HepG2 (cell line): ENCODE data around the gene AFF1. TPM values are rescaled to one million over a fixed set of nuclear protein-coding genes. Genes with fewer than 3 reads are reported as not detected.

Experiments used
- GATAD1 ChIP-seq: IDR thresholded peaks from 2 replicates; pipeline ENCODE4 v1.6.1; 2016; ENCODE audit warnings: missing genetic modification reagents, missing compliant biosample characterization
- MED1 ChIP-seq: sonication (generic); formaldehyde crosslinking; IDR thresholded peaks from 2 replicates; pipeline ENCODE4 v1.4.0; 2020; ENCODE audit warnings: missing genetic modification reagents
- MTF2 ChIP-seq: sonication (generic); formaldehyde crosslinking; IDR thresholded peaks from 2 replicates; pipeline ENCODE4 v1.5.0; 2020; ENCODE audit warnings: missing genetic modification reagents, borderline replicate concordance
- NFIB ChIP-seq: sonication (generic); formaldehyde crosslinking; IDR thresholded peaks from 2 replicates; pipeline ENCODE4 v1.9.0; 2021; ENCODE audit warnings: missing genetic modification reagents, mild to moderate bottlenecking, borderline replicate concordance
- SAFB2 ChIP-seq: sonication (generic); formaldehyde crosslinking; IDR thresholded peaks from 2 replicates; pipeline ENCODE4 v1.5.1; 2020; ENCODE audit warnings: missing genetic modification reagents, low read depth, mild to moderate bottlenecking, borderline replicate concordance
- TBX3 ChIP-seq: fragments of 450-650 bp; IDR thresholded peaks from 2 replicates; pipeline ENCODE4 v1.6.1; 2017; ENCODE audit warnings: antibody characterized with exemption, mild to moderate bottlenecking, inconsistent platforms, borderline replicate concordance
- TEAD3 ChIP-seq: optimal IDR thresholded peaks from 2 replicates; pipeline ENCODE3; 2016; ENCODE audit warnings: borderline replicate concordance
- ZHX2 ChIP-seq, 2 experiments: sonication (generic) in 1 of 2; formaldehyde crosslinking in 1 of 2; IDR thresholded peaks; 2 replicates each; pipeline versions ENCODE4 v1.6.1 to v1.9.0; 2014 to 2022; ENCODE audit warnings: antibody characterized with exemption in 1 of 2, borderline replicate concordance in 1 of 2, inconsistent platforms in 1 of 2, low read depth in 1 of 2, missing genetic modification reagents in 1 of 2
- ZKSCAN8 ChIP-seq: IDR thresholded peaks from 2 replicates; pipeline ENCODE4 v1.6.1; 2016; ENCODE audit warnings: borderline replicate concordance, missing genetic modification reagents, missing compliant biosample characterization
- ZNF121 ChIP-seq: sonication (generic); formaldehyde crosslinking; IDR thresholded peaks from 2 replicates; pipeline ENCODE4 v1.5.0; 2020; ENCODE audit warnings: mild to moderate bottlenecking, missing genetic modification reagents
- ZNF251 ChIP-seq: sonication (generic); formaldehyde crosslinking; IDR thresholded peaks from 2 replicates; pipeline ENCODE4 v1.9.0; 2021; ENCODE audit warnings: mild to moderate bottlenecking, missing genetic modification reagents
- ZNF407 ChIP-seq: sonication (generic); formaldehyde crosslinking; IDR thresholded peaks from one replicate; pipeline ENCODE4 v1.5.1; 2020; ENCODE audit warnings: mild to moderate bottlenecking, missing genetic modification reagents; ENCODE audit errors: not compliant biosample characterization
- ZNF530 ChIP-seq: sonication (generic); formaldehyde crosslinking; IDR thresholded peaks from 2 replicates; pipeline ENCODE4 v1.5.0; 2020; ENCODE audit warnings: low read depth, mild to moderate bottlenecking, missing genetic modification reagents
- ZNF737 ChIP-seq: sonication (generic); formaldehyde crosslinking; IDR thresholded peaks from 2 replicates; pipeline ENCODE4 v1.5.0; 2020; ENCODE audit warnings: missing genetic modification reagents, mild to moderate bottlenecking, borderline replicate concordance
- polyA plus RNA-seq, 8 experiments: library from polyadenylated mRNA; depleted of rRNA in 3 of 8; stranded (reverse) in 7 of 8; unstranded in 1 of 8; fragments of >200 nt; fragmentation: Illumina TruSeq in 4 of 8; extraction: Trizol in 4 of 8; gene quantifications; 2 replicates each; pipeline versions ENCODE4 v1.2.1 to v1.2.3, GENCODE V29; 2011 to 2016; ENCODE audit warnings: low read depth in 4 of 8, missing spikeins in 1 of 8, mixed read lengths in 1 of 8; ENCODE audit not compliant: insufficient read depth in 1 of 8
- total RNA-seq, 5 experiments: library from RNA; depleted of rRNA; stranded (reverse); fragments of >200 nt; fragmentation: Illumina TruSeq; extraction: Trizol; gene quantifications; 2 replicates each; pipeline ENCODE4 v1.2.3, GENCODE V29; 2016; ENCODE audit warnings: low read depth in 1 of 5

The AFF1 gene
- total and polyA plus RNA-seq, 2 of the 13 experiments (the other 11 are each of a cell fraction or from before 2014, with no cell fraction given): 15.5 to 15.9 TPM

- TF ChIP-seq SAFB2 (CRISPR knock-in tag) (0 out of 2 replicates have a peak, but pooled peaks have one; percentile 51), TBX3 (no peak), TEAD3 (CRISPR knock-in tag) (peak; percentile 6), ZNF121 (CRISPR knock-in tag) (no peak), NFIB (no peak), MTF2 (CRISPR knock-in tag) (peak; percentile 68; the same call in 1 of the 2 replicates), GATAD1 (CRISPR knock-in tag) (no peak), ZNF407 (CRISPR knock-in tag) (peak; percentile 88), ZNF737 (CRISPR knock-in tag) (no peak), ZNF251 (no peak), ZHX2 (IDR thresholded peaks at IDR 0.05; ENCODE audit: low read depth) (no peak), ZHX2 (CRISPR knock-in tag; IDR thresholded peaks at IDR 0.05; ENCODE audit: borderline replicate concordance) (no peak), ZNF530 (CRISPR knock-in tag) (no peak), ZKSCAN8 (no peak), MED1 (CRISPR knock-in tag) (no peak)
Measured at GRCh38 chr4:86891762-86892635, 42.8 kb upstream of the AFF1 start, which contains the start of gene C4orf36 (continued).
